NCI-H446 (cell line): ENCODE measurements around the gene GAS7.
"Not testable (repeated sequence)": the region's sequence is repeated elsewhere in the genome, so short reads cannot be mapped to it uniquely, and the experiment has no call there.

Experiments used
- DNase-seq, 2 experiments: peaks; one replicate each; lab custom pipeline; 2025; lab: John Stamatoyannopoulos, UW

GAS7 gene

DNA sequence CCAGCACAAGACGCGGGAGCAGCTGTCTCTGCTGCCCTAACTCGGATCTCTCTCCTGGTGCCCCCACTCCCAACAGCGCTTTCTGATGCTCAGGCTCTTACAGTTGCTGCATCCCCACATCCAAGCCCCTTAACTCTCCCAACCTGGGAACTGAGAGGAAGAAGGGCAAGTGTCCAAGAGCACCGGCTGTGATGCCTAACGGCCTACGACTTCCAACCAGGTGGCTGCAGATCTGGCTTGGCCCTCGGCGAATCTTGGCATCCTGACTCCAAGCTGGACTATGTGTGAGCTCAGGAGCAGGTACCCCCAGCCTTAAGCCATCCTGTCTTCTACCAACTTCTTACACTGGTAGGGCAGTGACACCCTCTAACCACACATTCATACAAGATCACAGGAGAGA lies 255.1 kb downstream of the GAS7 start:
- DNase-seq: no peak

DNA sequence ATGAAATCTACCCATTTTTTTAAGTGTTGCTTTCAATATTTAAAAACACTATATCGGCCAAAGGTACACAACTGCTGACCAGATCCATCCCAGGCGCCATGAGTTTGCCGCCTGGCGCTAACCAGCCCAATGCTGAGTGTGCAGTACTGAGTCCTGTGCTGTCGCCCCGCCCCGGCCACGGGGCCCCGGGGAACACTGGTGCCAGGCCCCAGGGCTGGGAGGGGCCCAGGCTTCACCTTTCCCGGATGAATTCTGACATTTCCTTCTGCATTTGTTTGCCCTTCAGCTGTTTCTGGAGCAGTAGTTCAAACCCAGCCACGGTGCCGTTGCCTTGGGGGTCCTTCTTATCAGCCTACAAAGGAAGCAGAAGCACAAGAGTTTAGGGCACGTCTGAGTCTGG lies 255.5 kb downstream of the GAS7 start:
- no peak for DNase-seq

GRCh38 chr17:9941305-9941704 lies 257.1 kb downstream of the GAS7 start:
- DNase-seq: no peak

GRCh38 chr17:9940841-9941240 lies 257.6 kb downstream of the GAS7 start:
- no peak for DNase-seq

DNA sequence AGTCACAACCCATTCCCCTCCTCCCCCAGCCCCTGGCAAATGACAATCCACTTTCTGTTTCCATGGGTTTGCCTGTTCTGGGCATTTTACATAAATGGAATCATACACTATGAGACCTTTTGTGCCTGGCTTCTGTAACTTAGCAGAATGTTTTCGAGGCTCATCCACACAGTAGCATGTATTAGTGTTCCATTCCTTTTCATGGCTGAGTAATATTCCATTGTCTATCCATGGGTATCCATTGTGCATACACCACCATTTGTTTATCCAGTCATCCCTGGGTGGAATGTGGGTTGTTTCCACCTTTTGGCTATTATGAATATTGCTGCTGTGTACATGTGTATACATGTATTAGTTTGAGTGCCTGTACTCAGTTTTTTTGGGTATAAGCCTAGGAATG lies 259.6 kb downstream of the GAS7 start:
- DNase-seq: no peak

DNA sequence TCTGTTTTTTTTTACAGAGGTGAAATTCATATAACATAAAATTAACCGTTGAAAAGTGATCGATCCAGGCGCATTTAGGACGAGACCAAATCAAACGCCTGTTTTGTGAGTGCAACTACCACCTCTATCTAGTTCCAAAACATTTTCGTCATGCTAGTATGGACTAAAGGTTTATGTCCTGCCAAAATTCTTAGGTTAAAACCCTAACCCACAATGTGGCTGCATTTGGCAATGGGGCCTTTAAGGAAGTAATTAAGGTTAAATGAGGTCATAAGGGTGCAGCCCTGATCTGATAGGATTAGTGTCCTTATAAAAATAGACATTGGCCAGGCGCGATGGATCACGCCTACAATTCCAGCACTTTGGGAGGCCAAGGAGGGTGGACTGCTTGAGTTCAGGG lies 260.5 kb downstream of the GAS7 start:
- DNase-seq: no peak

DNA sequence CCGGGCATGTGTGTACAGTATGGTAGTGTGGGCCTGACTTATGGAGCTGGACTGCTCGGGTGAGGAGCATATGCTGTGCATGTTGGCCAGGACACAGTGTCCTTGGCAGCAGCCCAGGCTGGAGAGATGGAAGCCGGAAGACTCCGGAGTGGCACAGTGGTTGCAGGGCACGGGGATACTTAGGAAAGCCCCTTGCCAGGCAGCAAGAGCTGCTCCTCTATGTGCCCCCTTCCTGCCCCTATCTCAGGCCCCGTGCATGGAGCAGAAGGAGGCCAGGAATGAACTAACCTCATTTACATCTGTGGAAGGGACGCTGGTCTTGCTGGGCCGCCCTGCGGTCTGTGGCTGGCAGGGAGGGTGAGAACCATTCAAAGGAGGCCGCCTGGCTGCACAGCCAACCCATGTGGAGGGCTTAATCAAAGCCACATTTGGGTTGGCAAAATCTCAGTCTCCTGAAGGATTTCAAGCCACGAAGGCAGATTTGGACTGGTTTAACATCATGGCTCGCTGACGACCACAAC lies 261.1 kb downstream of the GAS7 start:
- peak in 1 of 2 experiments; percentile 4 for DNase-seq

DNA sequence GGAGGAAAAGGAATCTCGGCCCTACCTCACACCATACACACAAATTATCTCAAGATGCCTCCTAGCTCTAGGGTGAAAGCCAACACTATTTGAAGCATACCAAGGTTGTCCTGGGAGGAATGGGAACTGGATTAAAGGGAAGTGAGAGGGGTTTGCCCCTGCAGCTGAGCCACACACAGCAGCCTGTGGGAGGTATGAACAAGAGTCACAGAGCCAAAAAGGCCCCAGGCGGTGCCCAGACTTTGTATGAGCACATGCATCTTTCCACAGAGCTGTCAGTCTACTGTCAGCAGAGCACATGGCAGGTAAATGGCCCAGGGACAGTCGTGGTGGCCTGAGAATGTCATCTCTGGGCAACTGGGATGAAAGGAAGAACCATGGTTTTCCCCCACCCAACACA lies 262.3 kb downstream of the GAS7 start:
- no peak for DNase-seq

- DNase-seq: no peak
These were observed 263.0 kb downstream of the GAS7 start for GRCh38 chr17:9935408-9935807.

DNA sequence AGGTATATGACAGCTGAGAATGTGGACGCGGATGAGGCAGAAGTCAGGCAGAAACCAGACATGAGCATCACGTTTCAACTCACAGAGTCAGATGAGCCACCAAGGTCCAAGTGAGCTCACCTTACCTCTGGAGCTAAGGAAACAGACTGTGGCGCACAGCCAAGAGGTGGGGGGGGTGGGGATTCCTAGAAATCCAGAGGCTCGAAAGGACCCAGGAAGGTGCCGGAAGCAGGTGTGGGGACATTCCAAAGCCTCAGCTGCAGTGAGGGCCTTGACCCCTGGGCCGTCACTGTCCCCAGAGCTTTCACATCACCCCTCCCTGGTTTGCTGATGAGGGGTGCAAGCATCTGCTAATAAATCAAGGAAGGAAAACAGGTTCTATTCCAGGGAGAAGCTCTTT lies 264.1 kb downstream of the GAS7 start:
- no peak for DNase-seq

DNA sequence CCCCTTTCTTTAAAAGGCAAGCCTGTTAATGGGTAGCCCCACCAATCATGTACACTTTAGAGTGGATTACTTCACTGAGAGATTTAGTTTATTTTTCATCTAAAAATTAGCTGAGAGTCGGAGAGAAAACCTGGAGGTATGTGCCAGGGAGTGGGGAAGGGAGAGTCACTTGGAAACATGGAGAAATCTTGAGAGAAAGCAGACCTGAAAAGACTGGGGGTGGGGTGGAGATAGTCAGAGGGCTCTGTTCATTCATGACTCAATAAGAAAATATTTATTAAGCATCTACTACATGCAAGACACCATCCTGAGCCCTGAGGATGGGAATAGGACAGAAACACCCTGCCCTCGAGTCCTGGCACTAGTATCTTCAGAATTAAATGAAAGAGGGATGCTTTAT lies 265.9 kb downstream of the GAS7 start:
- DNase-seq: no peak

DNA sequence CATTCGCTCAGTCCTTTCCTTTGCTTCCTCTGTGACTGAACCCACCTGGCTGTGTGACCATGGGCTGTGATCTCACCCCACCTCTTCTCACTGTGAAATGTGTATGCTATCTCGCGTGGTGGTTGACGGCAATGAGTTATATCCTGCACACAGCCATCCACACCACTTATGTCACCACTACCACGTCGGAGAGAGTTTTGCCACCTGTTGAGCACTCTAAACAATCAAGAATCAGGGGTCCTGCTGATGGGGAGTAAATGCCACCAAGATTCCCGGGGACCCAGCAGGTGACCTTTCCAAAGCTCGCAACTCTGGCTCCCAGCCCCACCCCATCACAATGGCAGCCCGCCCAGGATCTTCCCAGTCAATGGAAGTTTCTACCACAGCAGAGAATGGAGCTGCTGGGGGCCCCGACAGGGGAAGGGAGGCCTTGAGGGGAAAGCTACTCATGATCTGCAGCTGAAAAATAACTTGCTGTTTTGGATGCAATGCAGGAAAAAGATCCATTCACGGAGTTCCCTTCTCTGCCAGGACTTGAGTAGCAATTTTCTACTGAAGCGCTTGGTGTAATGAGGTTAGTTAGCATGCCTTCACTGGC lies 267.2 kb downstream of the GAS7 start:
- DNase-seq: no peak

GRCh38 chr17:9929871-9930270 lies 268.5 kb downstream of the GAS7 start:
- DNase-seq: no peak

DNA sequence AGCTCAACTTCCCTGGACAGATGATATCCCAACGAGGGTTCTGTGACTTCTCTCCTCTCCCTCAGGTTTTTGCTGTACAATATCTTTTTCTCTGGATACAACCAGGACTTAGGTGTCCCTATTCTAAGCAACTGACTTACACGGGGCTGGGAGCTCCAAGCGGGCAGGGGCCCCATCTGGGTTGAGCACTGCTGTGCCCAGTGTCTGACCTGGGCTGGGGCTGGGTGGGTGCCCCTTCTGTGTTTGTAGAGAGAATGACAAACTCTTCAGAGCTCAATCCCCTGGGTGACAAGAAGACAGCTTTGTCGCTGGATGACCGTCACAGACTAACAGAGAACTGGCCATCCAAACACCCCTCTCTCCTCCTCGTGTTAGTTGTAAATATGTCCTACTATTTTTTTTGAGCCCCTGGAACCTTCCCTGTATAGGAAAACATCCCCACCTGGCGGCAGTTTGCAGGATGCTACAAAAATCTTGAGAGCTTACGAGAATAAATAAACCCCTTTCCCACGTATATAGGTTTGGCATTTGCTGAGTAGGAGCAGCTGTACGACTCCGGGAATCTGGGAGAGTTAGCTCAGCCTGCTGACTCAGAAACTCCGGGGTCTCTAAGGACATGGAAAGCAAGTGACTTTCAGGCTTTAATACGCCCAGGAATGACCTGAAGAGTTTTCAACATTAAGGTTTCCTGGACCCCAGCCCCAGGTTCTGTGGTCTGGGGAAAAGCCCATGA lies 269.6 kb downstream of the GAS7 start:
- DNase-seq: no peak

GRCh38 chr17:9926150-9926804 lies 272.1 kb downstream of the GAS7 start:
- no peak for DNase-seq

DNA sequence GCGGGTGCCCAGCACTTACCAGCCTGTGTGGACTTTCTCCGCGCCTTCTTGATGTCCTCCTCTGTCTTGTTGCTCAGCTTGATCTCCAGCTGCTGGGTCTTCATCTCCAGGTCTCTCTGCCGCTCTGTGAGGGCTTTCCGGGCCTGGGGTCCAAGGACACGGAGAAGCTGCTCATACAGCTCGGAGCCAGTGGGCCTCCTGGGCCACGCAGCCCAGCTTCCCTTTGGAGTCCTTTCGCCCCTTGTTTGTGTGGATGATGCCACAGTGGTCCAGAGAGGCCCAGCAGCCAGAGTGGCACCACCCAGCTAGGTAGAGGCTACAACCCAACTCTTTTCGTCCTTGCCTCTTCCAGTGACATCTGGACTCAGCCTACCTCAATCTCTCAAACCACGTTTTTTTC lies 272.9 kb downstream of the GAS7 start:
- no peak for DNase-seq

- DNase-seq: peak; percentile 6 to 72
These were observed 273.6 kb downstream of the GAS7 start for GRCh38 chr17:9924735-9925191.

DNA sequence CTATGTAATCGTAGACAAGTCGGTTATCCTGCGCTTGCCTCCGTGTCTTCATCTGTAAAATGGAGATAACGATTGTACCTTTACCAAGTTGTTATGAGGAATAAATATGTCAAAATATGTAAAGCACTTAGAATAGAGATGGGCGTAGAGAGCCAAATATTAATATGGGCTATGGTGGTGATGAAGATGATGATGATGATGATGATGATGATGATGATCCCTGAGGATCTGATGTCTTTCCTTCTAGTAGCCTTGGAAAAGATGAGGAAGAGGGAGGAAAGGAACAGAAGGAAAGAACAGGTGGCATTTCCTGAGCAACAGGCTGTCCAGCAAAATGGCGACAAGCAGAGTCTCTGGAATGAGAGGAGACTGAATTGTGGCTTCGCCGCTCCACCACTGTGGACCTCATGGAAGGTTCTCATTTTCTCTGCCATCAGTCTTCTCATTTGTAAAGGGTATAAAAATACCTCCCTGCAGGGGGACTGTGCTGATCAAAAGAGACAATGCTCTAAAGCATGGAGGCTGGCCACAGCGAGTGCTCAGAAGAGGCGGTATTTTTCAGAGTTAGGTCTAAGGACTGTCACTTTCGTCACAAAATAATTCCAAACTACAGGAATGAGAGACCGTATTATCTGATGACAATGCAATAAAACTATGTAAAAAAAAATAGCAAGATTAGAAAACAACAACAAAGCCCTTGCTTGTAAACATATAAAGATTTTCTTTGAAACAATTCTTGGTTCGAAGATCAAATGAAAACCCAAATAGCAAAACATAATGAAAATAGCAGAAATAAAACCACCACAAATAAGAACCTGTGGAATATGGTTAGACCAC lies 276.2 kb downstream of the GAS7 start:
- no peak for DNase-seq

- not testable (repeated sequence) for DNase-seq
These were observed 277.2 kb downstream of the GAS7 start for GRCh38 chr17:9921216-9921615.

DNA sequence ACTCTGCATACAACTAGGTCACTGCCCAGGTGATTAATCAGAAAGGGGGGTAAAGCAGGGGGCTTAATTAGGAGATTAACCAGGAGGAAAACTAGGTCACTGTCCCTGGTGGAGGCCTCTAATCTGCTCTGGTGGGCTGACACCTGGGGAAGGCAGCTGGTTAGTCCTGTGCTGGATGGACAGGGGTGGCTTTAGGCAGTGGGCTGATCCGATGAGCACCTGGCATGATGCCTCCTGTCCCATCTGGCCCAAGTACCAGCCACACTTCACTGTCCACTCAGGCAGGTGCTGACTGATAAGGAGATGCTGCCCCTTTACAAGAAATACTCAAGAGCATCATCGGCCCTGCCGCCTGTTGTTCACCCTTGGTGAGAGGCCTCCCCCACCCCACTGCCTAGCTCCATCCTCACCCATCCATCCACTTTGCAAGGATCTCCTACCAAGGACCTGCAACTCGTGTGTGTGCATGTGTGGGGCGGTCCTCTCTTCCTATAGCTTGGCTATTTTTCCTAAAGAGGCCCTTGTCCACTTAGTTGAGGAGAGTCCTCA lies 279.5 kb downstream of the GAS7 start:
- DNase-seq: no peak

DNA sequence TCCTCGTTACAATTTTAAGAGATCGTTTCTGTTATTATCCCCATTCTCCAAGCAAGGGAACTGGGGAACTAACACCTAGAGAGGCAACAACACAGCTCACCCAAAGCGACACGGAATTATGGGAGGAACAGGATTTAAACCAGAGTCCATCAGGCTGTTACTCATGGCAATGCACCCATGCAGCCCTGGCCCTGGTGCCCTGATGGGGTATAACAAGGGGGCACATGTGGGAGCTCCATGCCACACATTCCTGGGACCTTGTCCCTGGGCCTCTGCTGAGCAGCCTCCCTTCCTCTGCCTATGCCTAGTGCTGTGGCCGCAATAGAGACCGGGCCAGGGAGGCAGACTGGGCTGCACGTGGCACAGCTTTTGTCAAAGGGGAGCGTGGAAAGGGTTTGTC lies 280.1 kb downstream of the GAS7 start:
- no peak for DNase-seq

GRCh38 chr17:9917801-9918200 lies 280.6 kb downstream of the GAS7 start:
- no peak for DNase-seq
